ENCODE data around the gene TRAF7. TPM values are rescaled to one million over a fixed set of nuclear protein-coding genes. Genes with fewer than 3 reads are reported as not detected.

TRAF7 gene
- total and polyA plus RNA-seq, 2 of the 13 experiments (the other 11 are each of a cell fraction or from before 2014, with no cell fraction given), result 47.9 to 65.6 TPM

GRCh38 chr16:2205104-2205966, 49.8 kb downstream of the TRAF7 start, which contains the start of gene MLST8 (continued):
- 0 out of 2 replicates have a peak, but pooled peaks have one; percentile 22 for TF ChIP-seq ZBED4 (CRISPR knock-in tag; IDR thresholded peaks at IDR 0.05; ENCODE audit: borderline replicate concordance)
- TF ChIP-seq ERF (CRISPR knock-in tag; IDR thresholded peaks at IDR 0.05), result peak; percentile 78; the same call in 1 of the 2 replicates
- TF ChIP-seq YY1 (IDR thresholded peaks at IDR 0.05; ENCODE audit: insufficient read depth, insufficient replicate concordance, low read depth, low read length), result peak; percentile 84
- TF ChIP-seq KMT2B (CRISPR knock-in tag; IDR thresholded peaks at IDR 0.05), result peak; percentile 83
- TF ChIP-seq ZNF616 (CRISPR knock-in tag; IDR thresholded peaks at IDR 0.05; ENCODE audit: low read depth), result peak; percentile 24; the same call in 1 of the 2 replicates
- TF ChIP-seq CENPT (CRISPR knock-in tag; IDR thresholded peaks at IDR 0.05; ENCODE audit: low read depth), result no peak
- peak; percentile 91 for TF ChIP-seq NAIF1 (CRISPR knock-in tag; IDR thresholded peaks at IDR 0.05; ENCODE audit: borderline replicate concordance)
- peak; percentile 72 for TF ChIP-seq TOPORS (CRISPR knock-in tag; IDR thresholded peaks at IDR 0.05)
- TF ChIP-seq TCF7 (IDR thresholded peaks at IDR 0.05; ENCODE audit: low read depth), result no peak
- no peak; the same call in 1 of the 2 replicates for TF ChIP-seq FOXP4 (CRISPR knock-in tag; IDR thresholded peaks at IDR 0.05)
- TF ChIP-seq REST (IDR thresholded peaks at IDR 0.05; ENCODE audit: borderline replicate concordance in 1 of 2, low read depth in 1 of 2, low read length in 2 of 2), result peak in 1 of 2 experiments; percentile 61; a peak in 1 of 4 replicates
- no peak for TF ChIP-seq LCORL (IDR thresholded peaks at IDR 0.05)
- peak; percentile 73 for TF ChIP-seq LCORL (CRISPR knock-in tag; IDR thresholded peaks at IDR 0.05)
